ENCODE data around the gene CYP4A11.
A peak's percentile ranks its signal among the peaks of the same experiment; 100 is the strongest.
"Not testable (repeated sequence)": the region's sequence is repeated elsewhere in the genome, so short reads cannot be mapped to it uniquely, and the experiment has no call there.

Gene CYP4A11

GRCh38 chr1:46941135-46941694 is at the start of gene CYP4A11:
TSS of gene CYP4A11 (minus strand) at chr1:46941476. CDS start at chr1:46941433, 43 bp downstream.
- Histone ChIP-seq H3K4me3 (no peak within 1 kb of the TSS), H3K9me3 (ENCODE audit: low read depth, low read length) (no peaks in the 10 kb centered on the region), H3K27ac (no peak within 1 kb of the TSS), H3K9ac (ENCODE audit: insufficient read length) (no peak within 1 kb of the TSS), H3K36me3 (ENCODE audit: insufficient read depth, low read length) (no peaks in the 10 kb centered on the region)
- TF ChIP-seq EZH2 (IDR thresholded peaks at IDR 0.05) (no peak), POLR2AphosphoS5 (IDR thresholded peaks at IDR 0.05; ENCODE audit: borderline replicate concordance, low read depth, low read length) (no peak), FOXP2 (optimal IDR thresholded peaks at IDR 0.05; ENCODE audit: control extremely low read depth, extremely low read length, insufficient read depth) (no peak)
- DNase-seq (ENCODE audit: low read depth, low spot score), result no peak

DNA sequence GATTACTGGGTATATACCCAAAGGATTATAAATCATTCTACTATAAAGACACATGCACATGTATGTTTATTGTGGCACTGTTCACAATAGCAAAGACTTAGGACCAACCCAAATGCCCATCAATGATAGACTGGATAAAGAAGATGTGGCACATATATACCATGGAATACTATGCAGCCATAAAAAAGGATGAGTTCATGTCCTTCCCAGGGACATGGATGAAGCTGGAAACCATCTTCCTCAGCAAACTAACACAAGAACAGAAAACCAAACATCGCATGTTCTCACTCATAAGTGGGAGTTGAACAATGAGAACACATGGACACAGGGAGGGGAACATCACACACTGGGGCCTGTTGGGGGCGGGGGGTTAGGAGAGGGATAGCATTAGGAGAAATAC is 49.3 kb upstream of the CYP4A11 start:
- not testable (repeated sequence) for H3K27ac ChIP-seq; H3K9me3 ChIP-seq (ENCODE audit: low read depth, low read length); DNase-seq (ENCODE audit: low read depth, low spot score); H3K9ac ChIP-seq (ENCODE audit: insufficient read length); H3K36me3 ChIP-seq (ENCODE audit: insufficient read depth, low read length); H3K4me3 ChIP-seq

- Histone ChIP-seq H3K4me3 (peak overlapping the region; percentile 56), H3K27ac (0 out of 2 replicates have a peak overlapping the region, but pooled peaks have one; percentile 35), H3K9me3 (ENCODE audit: low read depth, low read length) (no peaks in the 10 kb centered on the region), H3K36me3 (ENCODE audit: insufficient read depth, low read length) (no peaks in the 10 kb centered on the region), H3K9ac (ENCODE audit: insufficient read length) (no peak overlapping the region)
- TF ChIP-seq FOXP2 (optimal IDR thresholded peaks at IDR 0.05; ENCODE audit: control extremely low read depth, extremely low read length, insufficient read depth) (no peak), POLR2AphosphoS5 (IDR thresholded peaks at IDR 0.05; ENCODE audit: borderline replicate concordance, low read depth, low read length) (no peak), EZH2 (IDR thresholded peaks at IDR 0.05) (no peak)
- peak; percentile 58 for DNase-seq (ENCODE audit: low read depth, low spot score)
Measured at GRCh38 chr1:46983830-46984586, 42.7 kb upstream of the CYP4A11 start.

DNA sequence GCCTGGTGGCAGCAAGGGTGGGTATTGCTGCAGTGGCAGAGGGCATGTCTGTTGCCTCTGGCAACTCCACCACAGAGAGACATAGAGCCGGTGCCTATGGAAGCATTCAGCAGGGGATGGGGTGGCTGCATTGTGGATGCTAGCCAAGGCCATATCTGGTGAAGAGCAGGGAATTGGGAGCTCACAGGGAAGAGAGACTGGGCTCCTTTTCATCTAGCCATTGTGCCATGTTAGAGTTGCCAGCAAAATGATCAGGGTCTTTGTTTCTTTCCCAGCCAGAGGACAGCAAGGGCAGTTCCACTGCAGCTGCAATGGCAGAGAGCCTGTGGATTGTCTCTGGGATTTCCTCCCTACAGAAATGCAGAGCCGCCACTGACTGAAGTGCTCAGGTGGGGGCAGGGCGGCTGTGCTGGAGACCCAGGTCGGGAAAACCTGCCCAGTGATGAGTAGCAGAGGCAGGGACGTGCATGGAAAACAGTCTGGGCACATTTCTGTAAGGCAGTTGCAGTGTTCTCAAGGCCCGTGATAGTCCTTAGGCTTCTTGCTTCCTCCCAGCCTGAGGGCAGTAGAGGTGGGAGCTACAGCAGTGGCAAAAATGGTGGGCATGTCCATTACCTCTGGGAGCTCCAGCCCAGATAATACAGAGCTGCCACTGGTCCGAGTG is 42.0 kb upstream of the CYP4A11 start:
- TF ChIP-seq EZH2 (IDR thresholded peaks at IDR 0.05) (no peak), FOXP2 (optimal IDR thresholded peaks at IDR 0.05; ENCODE audit: control extremely low read depth, extremely low read length, insufficient read depth) (no peak), POLR2AphosphoS5 (IDR thresholded peaks at IDR 0.05; ENCODE audit: borderline replicate concordance, low read depth, low read length) (no peak)
- Histone ChIP-seq H3K9ac (ENCODE audit: insufficient read length) (no peak overlapping the region), H3K27ac (peak overlapping the region; percentile 35; the same call in 1 of the 2 replicates), H3K4me3 (peak overlapping the region; percentile 53), H3K36me3 (ENCODE audit: insufficient read depth, low read length) (no peaks in the 10 kb centered on the region), H3K9me3 (ENCODE audit: low read depth, low read length) (no peaks in the 10 kb centered on the region)
- DNase-seq (ENCODE audit: low read depth, low spot score), result no peak

DNA sequence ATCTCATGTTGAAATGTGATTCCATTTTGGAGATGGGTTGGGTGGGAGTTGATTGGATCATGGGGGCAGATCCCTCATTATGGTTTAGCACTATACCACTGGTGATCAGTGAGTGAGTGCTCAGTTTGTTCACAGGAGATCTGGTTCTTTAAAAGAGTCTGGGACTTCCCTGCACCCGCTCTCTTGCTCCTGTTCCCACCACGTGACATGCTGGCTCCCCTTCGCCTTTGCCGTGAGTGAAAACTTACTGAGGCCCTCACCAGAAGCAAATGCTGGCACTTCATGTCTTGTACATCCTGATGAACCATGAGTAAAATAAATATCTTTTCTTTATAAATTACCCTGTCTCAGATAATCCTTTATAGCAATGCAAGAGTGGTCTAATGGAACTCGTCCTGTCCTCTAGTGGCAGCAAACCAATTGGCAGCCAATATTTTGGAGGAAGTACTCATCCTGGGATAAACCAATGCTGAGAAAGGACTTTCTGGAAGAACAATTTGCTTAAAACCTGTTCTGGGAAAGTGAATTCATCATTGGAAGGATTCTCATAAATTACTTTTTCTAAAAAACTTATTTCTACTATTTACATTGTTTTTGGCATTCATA is 27.8 kb upstream of the CYP4A11 start:
- Histone ChIP-seq H3K9me3 (ENCODE audit: low read depth, low read length) (no peaks in the 10 kb centered on the region), H3K9ac (ENCODE audit: insufficient read length) (no peak overlapping the region), H3K4me3 (no peak overlapping the region), H3K36me3 (ENCODE audit: insufficient read depth, low read length) (no peaks in the 10 kb centered on the region), H3K27ac (no peak overlapping the region)
- no peak for TF ChIP-seq POLR2AphosphoS5 (IDR thresholded peaks at IDR 0.05; ENCODE audit: borderline replicate concordance, low read depth, low read length)
- no peak for TF ChIP-seq FOXP2 (optimal IDR thresholded peaks at IDR 0.05; ENCODE audit: control extremely low read depth, extremely low read length, insufficient read depth)
- no peak for TF ChIP-seq EZH2 (IDR thresholded peaks at IDR 0.05)
- no peak for DNase-seq (ENCODE audit: low read depth, low spot score)

- not testable (repeated sequence) for H3K36me3 ChIP-seq (ENCODE audit: insufficient read depth, low read length); H3K9me3 ChIP-seq (ENCODE audit: low read depth, low read length); DNase-seq (ENCODE audit: low read depth, low spot score); H3K9ac ChIP-seq (ENCODE audit: insufficient read length); H3K4me3 ChIP-seq; H3K27ac ChIP-seq
Measured at GRCh38 chr1:46962272-46962671, 21.0 kb upstream of the CYP4A11 start.

DNA sequence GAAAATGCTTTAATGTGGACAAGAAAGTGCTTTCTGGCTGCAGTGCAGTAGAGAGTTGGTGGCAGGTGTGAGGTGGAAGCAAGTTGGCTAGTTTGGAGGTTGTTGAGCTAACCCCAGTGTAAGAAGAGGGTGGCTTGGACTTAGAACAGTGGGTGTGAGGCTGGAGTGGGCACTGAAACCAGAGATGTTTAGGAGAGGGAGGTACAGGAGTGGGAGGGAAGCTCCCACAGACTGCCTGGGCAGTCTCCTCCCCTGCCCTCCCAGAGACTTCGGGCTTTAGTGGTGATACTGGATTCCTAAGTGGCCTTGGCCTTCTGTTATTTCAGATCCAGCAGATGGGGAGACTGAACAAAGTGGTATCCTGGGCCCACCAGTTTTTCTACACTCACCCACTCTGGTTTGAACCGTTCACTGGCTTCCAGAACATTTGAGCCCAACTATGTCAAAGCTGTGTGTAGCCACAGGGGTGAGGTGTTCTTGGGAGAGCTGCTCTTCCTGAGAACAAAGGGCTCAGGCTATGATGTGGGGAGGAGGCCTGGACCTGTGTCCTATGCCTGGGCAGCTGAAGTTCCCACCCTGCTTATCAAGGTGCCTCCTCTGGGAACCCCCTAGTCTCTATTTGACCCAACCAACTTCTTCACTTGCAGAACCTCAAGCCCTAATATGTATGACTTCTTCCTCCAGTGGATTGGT is 19.9 kb upstream of the CYP4A11 start:
- no peak for DNase-seq (ENCODE audit: low read depth, low spot score)
- Histone ChIP-seq H3K27ac (no peak overlapping the region), H3K9ac (ENCODE audit: insufficient read length) (no peak overlapping the region), H3K9me3 (ENCODE audit: low read depth, low read length) (no peaks in the 10 kb centered on the region), H3K4me3 (no peak overlapping the region), H3K36me3 (ENCODE audit: insufficient read depth, low read length) (no peaks in the 10 kb centered on the region)
- no peak for TF ChIP-seq POLR2AphosphoS5 (IDR thresholded peaks at IDR 0.05; ENCODE audit: borderline replicate concordance, low read depth, low read length)
- no peak for TF ChIP-seq FOXP2 (optimal IDR thresholded peaks at IDR 0.05; ENCODE audit: control extremely low read depth, extremely low read length, insufficient read depth)
- TF ChIP-seq EZH2 (IDR thresholded peaks at IDR 0.05), result no peak

- Histone ChIP-seq H3K27ac (no peak overlapping the region), H3K36me3 (ENCODE audit: insufficient read depth, low read length) (no peaks in the 10 kb centered on the region), H3K4me3 (no peak overlapping the region), H3K9me3 (ENCODE audit: low read depth, low read length) (no peaks in the 10 kb centered on the region), H3K9ac (ENCODE audit: insufficient read length) (no peak overlapping the region)
- no peak for DNase-seq (ENCODE audit: low read depth, low spot score)
- TF ChIP-seq FOXP2 (optimal IDR thresholded peaks at IDR 0.05; ENCODE audit: control extremely low read depth, extremely low read length, insufficient read depth) (no peak), EZH2 (IDR thresholded peaks at IDR 0.05) (no peak), POLR2AphosphoS5 (IDR thresholded peaks at IDR 0.05; ENCODE audit: borderline replicate concordance, low read depth, low read length) (no peak)
Measured at GRCh38 chr1:46960250-46960649, 19.0 kb upstream of the CYP4A11 start.

DNA sequence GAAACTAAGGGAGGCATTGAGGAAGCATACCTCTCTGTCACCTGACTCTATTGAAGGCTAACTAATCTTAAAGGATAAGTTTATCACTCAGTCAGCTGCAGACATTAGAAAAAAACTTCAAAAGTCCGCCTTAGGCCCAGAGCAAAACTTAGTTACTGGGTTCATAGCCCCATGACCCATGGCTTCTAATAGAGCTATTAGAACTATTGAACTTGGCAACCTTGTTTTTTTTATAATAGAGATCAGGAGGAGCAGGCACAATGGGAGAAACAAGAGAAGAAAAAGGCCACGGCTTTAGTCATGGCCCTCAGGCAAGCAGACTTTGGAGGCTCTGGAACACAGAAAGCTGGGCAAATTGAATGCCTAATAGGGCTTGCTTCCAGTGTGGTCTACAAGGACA is 13.8 kb upstream of the CYP4A11 start:
- not testable (repeated sequence) for H3K36me3 ChIP-seq (ENCODE audit: insufficient read depth, low read length); DNase-seq (ENCODE audit: low read depth, low spot score); H3K27ac ChIP-seq; H3K9ac ChIP-seq (ENCODE audit: insufficient read length); H3K9me3 ChIP-seq (ENCODE audit: low read depth, low read length); H3K4me3 ChIP-seq

DNA sequence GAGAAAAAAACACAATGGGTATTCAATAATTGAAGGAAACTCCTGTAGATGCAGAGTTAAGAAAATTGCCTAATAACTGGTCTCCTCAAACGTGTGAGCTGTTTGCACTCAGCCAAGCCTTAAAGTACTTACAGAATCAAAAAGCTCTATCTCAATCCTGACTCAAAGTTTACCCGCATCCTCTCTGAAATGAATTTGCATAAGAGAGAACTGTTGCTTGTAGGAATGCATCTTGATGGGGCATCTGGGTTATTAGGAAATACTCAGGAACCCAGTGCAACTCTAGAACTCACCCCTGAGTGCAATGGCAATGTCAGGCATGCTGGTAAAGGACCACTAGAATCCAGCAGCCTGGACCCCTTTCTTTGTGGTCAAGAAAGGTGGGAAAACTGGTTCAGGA is 12.6 kb upstream of the CYP4A11 start:
- H3K4me3 ChIP-seq; H3K36me3 ChIP-seq (ENCODE audit: insufficient read depth, low read length); H3K9ac ChIP-seq (ENCODE audit: insufficient read length); DNase-seq (ENCODE audit: low read depth, low spot score); H3K9me3 ChIP-seq (ENCODE audit: low read depth, low read length); H3K27ac ChIP-seq: not testable (repeated sequence)

- H3K9me3 ChIP-seq (ENCODE audit: low read depth, low read length); H3K4me3 ChIP-seq; DNase-seq (ENCODE audit: low read depth, low spot score); H3K9ac ChIP-seq (ENCODE audit: insufficient read length); H3K36me3 ChIP-seq (ENCODE audit: insufficient read depth, low read length); H3K27ac ChIP-seq: not testable (repeated sequence)
Measured at GRCh38 chr1:46949417-46949666, 8.1 kb upstream of the CYP4A11 start.

Measured in SK-N-MC (cell line).